HEK293 (cell line): Measurements from ENCODE around the gene LYZL6.

Experiments used
- KLF10 ChIP-seq: fragments of 450-650 bp; IDR thresholded peaks from 2 replicates; pipeline ENCODE4 v1.5.1; 2018; ENCODE audit warnings: missing biosample characterization, mild to moderate bottlenecking, missing genetic modification characterization
- RBAK ChIP-seq: fragments of 450-650 bp; formaldehyde crosslinking; IDR thresholded peaks from 2 replicates; pipeline ENCODE4 v1.5.1; 2016; ENCODE audit warnings: missing biosample characterization, missing genetic modification characterization
- ZNF239 ChIP-seq: fragments of 450-650 bp; formaldehyde crosslinking; IDR thresholded peaks from 2 replicates; pipeline ENCODE4 v1.5.1; 2016; ENCODE audit warnings: missing biosample characterization, missing genetic modification characterization
- ZNF416 ChIP-seq: fragments of 450-650 bp; formaldehyde crosslinking; IDR thresholded peaks from 2 replicates; pipeline ENCODE4 v1.5.1; 2016; ENCODE audit warnings: missing biosample characterization, missing genetic modification characterization
- ZNF530 ChIP-seq: fragments of 450-650 bp; formaldehyde crosslinking; IDR thresholded peaks from 2 replicates; pipeline ENCODE4 v1.5.1; 2016; ENCODE audit warnings: low read depth, missing biosample characterization, missing genetic modification characterization
- ZNF830 ChIP-seq: fragments of 450-650 bp; IDR thresholded peaks from 2 replicates; pipeline ENCODE4 v1.5.0; 2018; ENCODE audit warnings: missing biosample characterization, missing genetic modification characterization, low read depth, mild to moderate bottlenecking, moderate library complexity
- TF ChIP-seq, protein P1 (sequence below): fragments of 450-650 bp; formaldehyde crosslinking; IDR thresholded peaks from 2 replicates; pipeline ENCODE4 v1.5.1; 2016; ENCODE audit warnings: missing biosample characterization, missing genetic modification characterization
- TF ChIP-seq, protein P2 (sequence below): fragments of 450-650 bp; formaldehyde crosslinking; IDR thresholded peaks from 2 replicates; pipeline ENCODE4 v1.5.1; 2016; ENCODE audit warnings: missing biosample characterization, missing genetic modification characterization, low read depth
- TF ChIP-seq, protein P3 (sequence below): fragments of 450-650 bp; formaldehyde crosslinking; IDR thresholded peaks from 2 replicates; pipeline ENCODE4 v1.5.1; 2016; ENCODE audit warnings: missing biosample characterization, missing genetic modification characterization

DNA sequence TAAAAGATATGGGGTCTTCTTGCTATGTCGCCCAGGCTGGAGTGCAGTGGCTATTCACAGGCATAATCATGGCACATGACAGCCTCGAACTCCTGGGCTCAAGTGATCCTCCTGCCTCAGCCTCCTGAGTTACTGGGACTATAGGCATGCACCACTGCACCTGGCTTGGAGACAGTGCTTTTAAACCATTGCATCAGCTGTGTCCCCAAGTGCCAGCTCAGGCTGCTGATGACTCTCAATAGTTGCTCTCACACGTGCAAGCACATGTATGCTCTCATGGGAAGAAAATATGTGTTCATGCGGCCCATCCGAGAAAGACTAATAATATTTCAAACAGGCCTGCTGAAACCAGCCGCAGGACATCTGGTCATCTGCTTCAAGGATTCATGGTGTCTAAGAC is 29.0 kb upstream of the LYZL6 start:
- TF ChIP-seq, protein P1, sequence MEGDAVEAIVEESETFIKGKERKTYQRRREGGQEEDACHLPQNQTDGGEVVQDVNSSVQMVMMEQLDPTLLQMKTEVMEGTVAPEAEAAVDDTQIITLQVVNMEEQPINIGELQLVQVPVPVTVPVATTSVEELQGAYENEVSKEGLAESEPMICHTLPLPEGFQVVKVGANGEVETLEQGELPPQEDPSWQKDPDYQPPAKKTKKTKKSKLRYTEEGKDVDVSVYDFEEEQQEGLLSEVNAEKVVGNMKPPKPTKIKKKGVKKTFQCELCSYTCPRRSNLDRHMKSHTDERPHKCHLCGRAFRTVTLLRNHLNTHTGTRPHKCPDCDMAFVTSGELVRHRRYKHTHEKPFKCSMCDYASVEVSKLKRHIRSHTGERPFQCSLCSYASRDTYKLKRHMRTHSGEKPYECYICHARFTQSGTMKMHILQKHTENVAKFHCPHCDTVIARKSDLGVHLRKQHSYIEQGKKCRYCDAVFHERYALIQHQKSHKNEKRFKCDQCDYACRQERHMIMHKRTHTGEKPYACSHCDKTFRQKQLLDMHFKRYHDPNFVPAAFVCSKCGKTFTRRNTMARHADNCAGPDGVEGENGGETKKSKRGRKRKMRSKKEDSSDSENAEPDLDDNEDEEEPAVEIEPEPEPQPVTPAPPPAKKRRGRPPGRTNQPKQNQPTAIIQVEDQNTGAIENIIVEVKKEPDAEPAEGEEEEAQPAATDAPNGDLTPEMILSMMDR (tag by site-specific recombination): no peak
- TF ChIP-seq KLF10 (tag by site-specific recombination): no peak
- no peak for TF ChIP-seq ZNF530 (tag by site-specific recombination)
- no peak for TF ChIP-seq RBAK (tag by site-specific recombination)
- TF ChIP-seq, protein P2, sequence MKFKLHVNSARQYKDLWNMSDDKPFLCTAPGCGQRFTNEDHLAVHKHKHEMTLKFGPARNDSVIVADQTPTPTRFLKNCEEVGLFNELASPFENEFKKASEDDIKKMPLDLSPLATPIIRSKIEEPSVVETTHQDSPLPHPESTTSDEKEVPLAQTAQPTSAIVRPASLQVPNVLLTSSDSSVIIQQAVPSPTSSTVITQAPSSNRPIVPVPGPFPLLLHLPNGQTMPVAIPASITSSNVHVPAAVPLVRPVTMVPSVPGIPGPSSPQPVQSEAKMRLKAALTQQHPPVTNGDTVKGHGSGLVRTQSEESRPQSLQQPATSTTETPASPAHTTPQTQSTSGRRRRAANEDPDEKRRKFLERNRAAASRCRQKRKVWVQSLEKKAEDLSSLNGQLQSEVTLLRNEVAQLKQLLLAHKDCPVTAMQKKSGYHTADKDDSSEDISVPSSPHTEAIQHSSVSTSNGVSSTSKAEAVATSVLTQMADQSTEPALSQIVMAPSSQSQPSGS (tag by site-specific recombination): no peak
- TF ChIP-seq ZNF830 (tag by site-specific recombination): no peak
- no peak for TF ChIP-seq ZNF239 (tag by site-specific recombination)
- no peak for TF ChIP-seq ZNF416 (tag by site-specific recombination)
- TF ChIP-seq, protein P3, sequence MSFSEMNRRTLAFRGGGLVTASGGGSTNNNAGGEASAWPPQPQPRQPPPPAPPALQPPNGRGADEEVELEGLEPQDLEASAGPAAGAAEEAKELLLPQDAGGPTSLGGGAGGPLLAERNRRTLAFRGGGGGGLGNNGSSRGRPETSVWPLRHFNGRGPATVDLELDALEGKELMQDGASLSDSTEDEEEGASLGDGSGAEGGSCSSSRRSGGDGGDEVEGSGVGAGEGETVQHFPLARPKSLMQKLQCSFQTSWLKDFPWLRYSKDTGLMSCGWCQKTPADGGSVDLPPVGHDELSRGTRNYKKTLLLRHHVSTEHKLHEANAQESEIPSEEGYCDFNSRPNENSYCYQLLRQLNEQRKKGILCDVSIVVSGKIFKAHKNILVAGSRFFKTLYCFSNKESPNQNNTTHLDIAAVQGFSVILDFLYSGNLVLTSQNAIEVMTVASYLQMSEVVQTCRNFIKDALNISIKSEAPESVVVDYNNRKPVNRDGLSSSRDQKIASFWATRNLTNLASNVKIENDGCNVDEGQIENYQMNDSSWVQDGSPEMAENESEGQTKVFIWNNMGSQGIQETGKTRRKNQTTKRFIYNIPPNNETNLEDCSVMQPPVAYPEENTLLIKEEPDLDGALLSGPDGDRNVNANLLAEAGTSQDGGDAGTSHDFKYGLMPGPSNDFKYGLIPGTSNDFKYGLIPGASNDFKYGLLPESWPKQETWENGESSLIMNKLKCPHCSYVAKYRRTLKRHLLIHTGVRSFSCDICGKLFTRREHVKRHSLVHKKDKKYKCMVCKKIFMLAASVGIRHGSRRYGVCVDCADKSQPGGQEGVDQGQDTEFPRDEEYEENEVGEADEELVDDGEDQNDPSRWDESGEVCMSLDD: no peak
